HepG2 (cell line): ENCODE measurements around the gene AP4S1. TPM values are rescaled to one million over a fixed set of nuclear protein-coding genes. Genes with fewer than 3 reads are reported as not detected.

Source experiments
- AHR ChIP-seq: IDR thresholded peaks from 2 replicates; pipeline ENCODE4 v1.6.1; 2018; ENCODE audit warnings: missing genetic modification reagents, missing compliant biosample characterization
- ATF7 ChIP-seq, 2 experiments: fragments of 450-650 bp in 1 of 2; sonication (generic) in 1 of 2; formaldehyde crosslinking in 1 of 2; IDR thresholded peaks; 2 replicates each; pipeline versions ENCODE4 v1.4.0 to v1.6.1; 2016 to 2020; ENCODE audit warnings: antibody characterized with exemption in 1 of 2, mild to moderate bottlenecking in 1 of 2, missing genetic modification reagents in 1 of 2
- EED ChIP-seq: sonication (generic); formaldehyde crosslinking; IDR thresholded peaks from 2 replicates; pipeline ENCODE4 v1.5.0; 2020; ENCODE audit warnings: mild to moderate bottlenecking, missing genetic modification reagents
- EP300 ChIP-seq, 3 experiments: sonication (generic) in 1 of 3; formaldehyde crosslinking in 1 of 3; IDR thresholded peaks; 2 replicates each; pipeline versions ENCODE4 v1.5.1 to v1.6.1; 2011 to 2020; ENCODE audit warnings: low read depth in 2 of 3, low read length in 2 of 3, borderline replicate concordance in 1 of 3, improper control_type of control experiment in 1 of 3, mild to moderate bottlenecking in 1 of 3, missing genetic modification reagents in 1 of 3, moderate library complexity in 1 of 3
- FOXK1 ChIP-seq: sonication (generic); formaldehyde crosslinking; IDR thresholded peaks from 2 replicates; pipeline ENCODE4 v1.4.0; 2020; ENCODE audit warnings: low read depth, missing genetic modification reagents, borderline replicate concordance
- NCOA2 ChIP-seq: sonication (generic); formaldehyde crosslinking; IDR thresholded peaks from 2 replicates; pipeline ENCODE4 v1.8.0; 2022; ENCODE audit warnings: inconsistent platforms
- NFKB2 ChIP-seq: sonication (generic); formaldehyde crosslinking; IDR thresholded peaks from 2 replicates; pipeline ENCODE4 v1.4.0; 2020; ENCODE audit warnings: missing genetic modification reagents, borderline replicate concordance
- NFYC ChIP-seq: IDR thresholded peaks from 2 replicates; pipeline ENCODE4 v1.6.1; 2016; ENCODE audit warnings: missing genetic modification reagents, missing compliant biosample characterization
- PAX8 ChIP-seq: sonication (generic); formaldehyde crosslinking; IDR thresholded peaks from 2 replicates; pipeline ENCODE4 v1.8.0; 2022; ENCODE audit warnings: mild to moderate bottlenecking, missing genetic modification reagents, borderline replicate concordance
- PRMT3 ChIP-seq: sonication (generic); formaldehyde crosslinking; IDR thresholded peaks from 2 replicates; pipeline ENCODE4 v1.8.1; 2022; ENCODE audit warnings: low read depth, mild to moderate bottlenecking, moderate library complexity, missing genetic modification reagents, borderline replicate concordance
- RCOR2 ChIP-seq: IDR thresholded peaks from 2 replicates; pipeline ENCODE4 v1.6.1; 2016; ENCODE audit warnings: missing biosample characterization, missing genetic modification reagents
- U2AF1 ChIP-seq: fragments of 200-400 bp; formaldehyde crosslinking; optimal IDR thresholded peaks from 2 replicates; pipeline ENCODE3; 2017; ENCODE audit warnings: mild to moderate bottlenecking, low read depth, low read length
- WIZ ChIP-seq: sonication (generic); formaldehyde crosslinking; IDR thresholded peaks from 2 replicates; pipeline ENCODE4 v1.5.1; 2020; ENCODE audit warnings: mild to moderate bottlenecking, missing genetic modification reagents
- ZBTB46 ChIP-seq: sonication (generic); formaldehyde crosslinking; IDR thresholded peaks from 2 replicates; pipeline ENCODE4 v1.4.0; 2020; ENCODE audit warnings: mild to moderate bottlenecking, missing genetic modification reagents, borderline replicate concordance
- ZMYM2 ChIP-seq: sonication (generic); formaldehyde crosslinking; IDR thresholded peaks from 2 replicates; pipeline ENCODE4 v1.8.0; 2022; ENCODE audit warnings: mild to moderate bottlenecking, missing genetic modification reagents
- ZNF20 ChIP-seq: sonication (generic); formaldehyde crosslinking; IDR thresholded peaks from 2 replicates; pipeline ENCODE4 v1.4.0; 2020; ENCODE audit warnings: mild to moderate bottlenecking, moderate library complexity, missing genetic modification reagents
- ZNF274 ChIP-seq: sonication (generic); formaldehyde crosslinking; IDR thresholded peaks from 2 replicates; pipeline ENCODE4 v1.5.1; 2020; ENCODE audit warnings: mild to moderate bottlenecking, missing genetic modification reagents
- ZNF552 ChIP-seq: sonication (generic); formaldehyde crosslinking; IDR thresholded peaks from 2 replicates; pipeline ENCODE4 v1.9.0; 2022; ENCODE audit warnings: missing genetic modification reagents, mild to moderate bottlenecking, borderline replicate concordance
- ZNF607 ChIP-seq: sonication (generic); formaldehyde crosslinking; IDR thresholded peaks from 2 replicates; pipeline ENCODE4 v1.5.1; 2020; ENCODE audit warnings: missing genetic modification reagents, mild to moderate bottlenecking, borderline replicate concordance
- ZNF644 ChIP-seq: IDR thresholded peaks from 2 replicates; pipeline ENCODE4 v1.6.1; 2016; ENCODE audit warnings: low read depth
- ZNF710 ChIP-seq: sonication (generic); formaldehyde crosslinking; IDR thresholded peaks from 2 replicates; pipeline ENCODE4 v1.5.0; 2020; ENCODE audit warnings: mild to moderate bottlenecking, missing genetic modification reagents, borderline replicate concordance
- ZZZ3 ChIP-seq: sonication (generic); formaldehyde crosslinking; IDR thresholded peaks from 2 replicates; pipeline ENCODE4 v1.4.0; 2020; ENCODE audit warnings: missing genetic modification reagents, mild to moderate bottlenecking, borderline replicate concordance
- polyA plus RNA-seq, 8 experiments: library from polyadenylated mRNA; depleted of rRNA in 3 of 8; stranded (reverse) in 7 of 8; unstranded in 1 of 8; fragments of >200 nt; fragmentation: Illumina TruSeq in 4 of 8; extraction: Trizol in 4 of 8; gene quantifications; 2 replicates each; pipeline versions ENCODE4 v1.2.1 to v1.2.3, GENCODE V29; 2011 to 2016; ENCODE audit warnings: low read depth in 4 of 8, missing spikeins in 1 of 8, mixed read lengths in 1 of 8; ENCODE audit not compliant: insufficient read depth in 1 of 8
- total RNA-seq, 5 experiments: library from RNA; depleted of rRNA; stranded (reverse); fragments of >200 nt; fragmentation: Illumina TruSeq; extraction: Trizol; gene quantifications; 2 replicates each; pipeline ENCODE4 v1.2.3, GENCODE V29; 2016; ENCODE audit warnings: low read depth in 1 of 5

The AP4S1 gene
- total and polyA plus RNA-seq, 2 of the 13 experiments (the other 11 are each of a cell fraction or from before 2014, with no cell fraction given): 3.9 to 21.1 TPM

GRCh38 chr14:31029016-31029970 is 3.8 kb downstream of the AP4S1 start (continued):
- TF ChIP-seq NCOA2 (0 out of 2 replicates have a peak, but pooled peaks have one; percentile 30), AHR (CRISPR knock-in tag) (no peak), FOXK1 (CRISPR knock-in tag) (no peak), RCOR2 (0 out of 2 replicates have a peak, but pooled peaks have one; percentile 64), ZNF644 (0 out of 2 replicates have a peak, but pooled peaks have one; percentile 29), U2AF1 (no peak), ZNF552 (CRISPR knock-in tag) (0 out of 2 replicates have a peak, but pooled peaks have one; percentile 8), ZNF274 (CRISPR knock-in tag) (0 out of 2 replicates have a peak, but pooled peaks have one; percentile 39), ZBTB46 (CRISPR knock-in tag) (no peak), ZNF20 (CRISPR knock-in tag) (no peak), ATF7 (IDR thresholded peaks at IDR 0.05) (0 out of 2 replicates have a peak, but pooled peaks have one; percentile 12), ATF7 (CRISPR knock-in tag; IDR thresholded peaks at IDR 0.05) (no peak), PAX8 (CRISPR knock-in tag) (no peak), NFYC (no peak), EED (no peak), ZNF607 (CRISPR knock-in tag) (no peak; the same call in 1 of the 2 replicates), ZZZ3 (CRISPR knock-in tag) (no peak), EP300 (IDR thresholded peaks at IDR 0.05; ENCODE audit: low read depth in 2 of 2, low read length in 2 of 2) (no peak), EP300 (CRISPR knock-in tag; IDR thresholded peaks at IDR 0.05; ENCODE audit: borderline replicate concordance) (0 out of 2 replicates have a peak, but pooled peaks have one; percentile 25), ZNF710 (no peak), PRMT3 (no peak), WIZ (CRISPR knock-in tag) (no peak), NFKB2 (CRISPR knock-in tag) (no peak), ZMYM2 (CRISPR knock-in tag) (0 out of 2 replicates have a peak, but pooled peaks have one; percentile 26)
